ENCODE results near the gene APOC1. TPM values are rescaled to one million over a fixed set of nuclear protein-coding genes. Genes with fewer than 3 reads are reported as not detected.

Gene APOC1
- total and polyA plus RNA-seq, 9 donors: 14.4 to 625 (median 47.4) TPM

- Histone ChIP-seq H3K27me3 (no peaks in the 10 kb centered on the region), H3K27ac (no peak overlapping the region), H3K9me3 (no peaks in the 10 kb centered on the region), H3K4me3 (no peak overlapping the region), H3K36me3 (no peaks in the 10 kb centered on the region), H3K4me1 (ENCODE audit: insufficient read depth) (peaks cover 7% of the 10 kb centered on the region)
- DNase-seq: no peak
- TF ChIP-seq EP300 (IDR thresholded peaks at IDR 0.05) (no peak), CTCF (IDR thresholded peaks at IDR 0.05) (no peak), POLR2A (IDR thresholded peaks at IDR 0.05) (no peak)
- intact Hi-C loops (cut with DNase I): no loop called here
- WGBS, 3 donors: 88 to 92% (median 90%) methylated on average over 4 of the region's 4 CpGs
Measured at GRCh38 chr19:44931541-44931940, 17.1 kb downstream of the APOC1 start.

GRCh38 chr19:44939668-44940067 lies 25.3 kb downstream of the APOC1 start:
- no peak overlapping the region for H3K4me3 ChIP-seq
- H3K27me3 ChIP-seq: no peaks in the 10 kb centered on the region
- no peaks in the 10 kb centered on the region for H3K9me3 ChIP-seq
- intact Hi-C loops (cut with DNase I): no loop called here
- no peaks in the 10 kb centered on the region for H3K36me3 ChIP-seq
- 71 to 86% (median 76%) methylated on average over 5 of the region's 5 CpGs for WGBS, 3 donors
- no peak for TF ChIP-seq CTCF (IDR thresholded peaks at IDR 0.05)
- TF ChIP-seq EP300 (IDR thresholded peaks at IDR 0.05): no peak
- TF ChIP-seq POLR2A (IDR thresholded peaks at IDR 0.05): no peak
- DNase-seq: no peak
- H3K4me1 ChIP-seq (ENCODE audit: insufficient read depth): peaks cover 4% of the 10 kb centered on the region
- H3K27ac ChIP-seq: no peak overlapping the region

GRCh38 chr19:44942067-44942571 lies 27.7 kb downstream of the APOC1 start, which contains the start of gene APOC4:
APOC4 (plus strand) TSS chr19:44942237; CDS start chr19:44942278, 41 bp downstream.
- no peaks in the 10 kb centered on the region for H3K36me3 ChIP-seq
- H3K27ac ChIP-seq: no peak within 1 kb of the TSS
- no peaks in the 10 kb centered on the region for H3K9me3 ChIP-seq
- no peak within 1 kb of the TSS for H3K4me3 ChIP-seq
- no peak for DNase-seq
- no peak for TF ChIP-seq EP300 (IDR thresholded peaks at IDR 0.05)
- H3K4me1 ChIP-seq (ENCODE audit: insufficient read depth): no peaks in the 10 kb centered on the region
- intact Hi-C loops (cut with DNase I): no loop called here
- WGBS, 3 donors: 78 to 86% (median 81%) methylated on average over 14 of the region's 14 CpGs
- H3K27me3 ChIP-seq: no peaks in the 10 kb centered on the region

- H3K9me3 ChIP-seq: no peaks in the 10 kb centered on the region
- intact Hi-C loops (cut with DNase I): no loop called here
- H3K36me3 ChIP-seq: no peaks in the 10 kb centered on the region
- no peaks in the 10 kb centered on the region for H3K27me3 ChIP-seq
- no peak for DNase-seq
- H3K4me1 ChIP-seq (ENCODE audit: insufficient read depth): no peaks in the 10 kb centered on the region
- H3K4me3 ChIP-seq: no peak overlapping the region
- no peak overlapping the region for H3K27ac ChIP-seq
- WGBS, 3 donors: 62 to 77% (median 73%) methylated on average over 10 of the region's 10 CpGs
- no peak for TF ChIP-seq CTCF (IDR thresholded peaks at IDR 0.05)
- TF ChIP-seq EP300 (IDR thresholded peaks at IDR 0.05): no peak
- TF ChIP-seq POLR2A (IDR thresholded peaks at IDR 0.05): no peak
Measured at GRCh38 chr19:44943801-44944249, 29.4 kb downstream of the APOC1 start.

GRCh38 chr19:44947041-44947581 lies 32.7 kb downstream of the APOC1 start:
- TF ChIP-seq EP300 (IDR thresholded peaks at IDR 0.05): no peak
- no peak for TF ChIP-seq CTCF (IDR thresholded peaks at IDR 0.05)
- TF ChIP-seq POLR2A (IDR thresholded peaks at IDR 0.05): no peak
- no peaks in the 10 kb centered on the region for H3K27me3 ChIP-seq
- intact Hi-C loops (cut with DNase I): no loop called here
- no peaks in the 10 kb centered on the region for H3K9me3 ChIP-seq
- WGBS, 3 donors: 89 to 93% (median 92%) methylated on average over 13 of the region's 13 CpGs
- peaks cover 2% of the 10 kb centered on the region for H3K4me1 ChIP-seq (ENCODE audit: insufficient read depth)
- H3K27ac ChIP-seq: no peak overlapping the region
- no peak for DNase-seq
- no peaks in the 10 kb centered on the region for H3K36me3 ChIP-seq
- H3K4me3 ChIP-seq: no peak overlapping the region

All from ovary (tissue), 9 donors.